HepG2 (cell line): ENCODE results near the gene CMTM3. TPM values are rescaled to one million over a fixed set of nuclear protein-coding genes. Genes with fewer than 3 reads are reported as not detected.
A peak's percentile ranks its signal among the peaks of the same experiment; 100 is the strongest.

Experiments
- CC2D1A ChIP-seq: sonication (generic); formaldehyde crosslinking; IDR thresholded peaks from 2 replicates; pipeline ENCODE4 v1.8.1; 2023; ENCODE audit warnings: mild to moderate bottlenecking, missing genetic modification reagents
- CREM ChIP-seq, 2 experiments: sonication (generic) in 1 of 2; formaldehyde crosslinking in 1 of 2; IDR thresholded peaks; 2 replicates each; pipeline versions ENCODE4 v1.4.0 to v1.6.1; 2016 to 2020; ENCODE audit warnings: antibody characterized with exemption in 1 of 2, mild to moderate bottlenecking in 1 of 2, missing genetic modification reagents in 1 of 2
- FOXA3 ChIP-seq: IDR thresholded peaks from 2 replicates; pipeline ENCODE4 v1.6.1; 2016; ENCODE audit warnings: missing genetic modification reagents, missing compliant biosample characterization
- GTF2F1 ChIP-seq: fragments of 150-350 bp; IDR thresholded peaks from 2 replicates; pipeline ENCODE4 v1.6.1; 2014; ENCODE audit warnings: low read length
- JUNB ChIP-seq: sonication (generic); formaldehyde crosslinking; IDR thresholded peaks from 2 replicates; pipeline ENCODE4 v1.8.0; 2022; ENCODE audit warnings: missing genetic modification reagents, mild to moderate bottlenecking, borderline replicate concordance
- JUND ChIP-seq: sonication (generic); formaldehyde crosslinking; IDR thresholded peaks from 2 replicates; pipeline ENCODE4 v1.8.0; 2022; ENCODE audit warnings: mild to moderate bottlenecking, missing genetic modification reagents
- KLF11 ChIP-seq: IDR thresholded peaks from 2 replicates; pipeline ENCODE4 v1.6.1; 2016; ENCODE audit warnings: missing compliant biosample characterization
- MXD4 ChIP-seq: IDR thresholded peaks from 2 replicates; pipeline ENCODE4 v1.6.1; 2016; ENCODE audit warnings: mild to moderate bottlenecking, missing biosample characterization, missing genetic modification reagents
- PHB2 ChIP-seq: fragments of 450-650 bp; IDR thresholded peaks from 2 replicates; pipeline ENCODE4 v1.6.1; 2018; ENCODE audit not compliant: partially characterized antibody
- SALL2 ChIP-seq: sonication (generic); formaldehyde crosslinking; IDR thresholded peaks from 2 replicates; pipeline ENCODE4 v1.8.1; 2023; ENCODE audit warnings: mild to moderate bottlenecking, missing genetic modification reagents, inconsistent platforms
- TAF15 ChIP-seq: fragments of 200-400 bp; formaldehyde crosslinking; IDR thresholded peaks from one replicate; pipeline ENCODE4 v1.6.1; 2018; ENCODE audit warnings: mild to moderate bottlenecking, low read depth, low read length; ENCODE audit not compliant: poor library complexity, severe bottlenecking
- ZBTB25 ChIP-seq: IDR thresholded peaks from 2 replicates; pipeline ENCODE4 v1.6.1; 2018; ENCODE audit warnings: missing genetic modification reagents
- ZBTB40 ChIP-seq, 2 experiments: fragments of 450-650 bp in 1 of 2; sonication (generic) in 1 of 2; formaldehyde crosslinking in 1 of 2; IDR thresholded peaks; 2 replicates each; pipeline versions ENCODE4 v1.6.1 to v1.8.0; 2016 to 2022; ENCODE audit warnings: antibody characterized with exemption in 1 of 2, mild to moderate bottlenecking in 1 of 2, missing genetic modification reagents in 1 of 2
- ZFP36L1 ChIP-seq: sonication (generic); formaldehyde crosslinking; IDR thresholded peaks from 2 replicates; pipeline ENCODE4 v1.8.0; 2022; ENCODE audit warnings: mild to moderate bottlenecking, missing genetic modification reagents, moderate library complexity
- ZNF451 ChIP-seq: sonication (generic); formaldehyde crosslinking; IDR thresholded peaks from 2 replicates; pipeline ENCODE4 v1.5.0; 2020; ENCODE audit warnings: mild to moderate bottlenecking, missing genetic modification reagents
- ZNF556 ChIP-seq: sonication (generic); formaldehyde crosslinking; IDR thresholded peaks from 2 replicates; pipeline ENCODE4 v1.4.0; 2020; ENCODE audit warnings: mild to moderate bottlenecking, missing genetic modification reagents, borderline replicate concordance
- ZNF891 ChIP-seq: sonication (generic); formaldehyde crosslinking; IDR thresholded peaks from 2 replicates; pipeline ENCODE4 v1.5.0; 2020; ENCODE audit warnings: mild to moderate bottlenecking, missing genetic modification reagents
- polyA plus RNA-seq, 8 experiments: library from polyadenylated mRNA; depleted of rRNA in 3 of 8; stranded (reverse) in 7 of 8; unstranded in 1 of 8; fragments of >200 nt; fragmentation: Illumina TruSeq in 4 of 8; extraction: Trizol in 4 of 8; gene quantifications; 2 replicates each; pipeline versions ENCODE4 v1.2.1 to v1.2.3, GENCODE V29; 2011 to 2016; ENCODE audit warnings: low read depth in 4 of 8, missing spikeins in 1 of 8, mixed read lengths in 1 of 8; ENCODE audit not compliant: insufficient read depth in 1 of 8
- total RNA-seq, 5 experiments: library from RNA; depleted of rRNA; stranded (reverse); fragments of >200 nt; fragmentation: Illumina TruSeq; extraction: Trizol; gene quantifications; 2 replicates each; pipeline ENCODE4 v1.2.3, GENCODE V29; 2016; ENCODE audit warnings: low read depth in 1 of 5

The CMTM3 gene
- total and polyA plus RNA-seq, 2 of the 13 experiments (the other 11 are each of a cell fraction or from before 2014, with no cell fraction given): 29.2 to 48.7 TPM

GRCh38 chr16:66608241-66609138 is 4.0 kb downstream of the CMTM3 start (continued):
- no peak for TF ChIP-seq ZBTB40 (IDR thresholded peaks at IDR 0.05)
- TF ChIP-seq ZBTB40 (CRISPR knock-in tag; IDR thresholded peaks at IDR 0.05): peak; percentile 57; the same call in 1 of the 2 replicates
- TF ChIP-seq ZNF556 (CRISPR knock-in tag): peak; percentile 91
- peak; percentile 62 for TF ChIP-seq FOXA3 (CRISPR knock-in tag)
- no peak for TF ChIP-seq PHB2
- peak; percentile 52; the same call in 1 of the 2 replicates for TF ChIP-seq SALL2 (CRISPR knock-in tag)
- peak; percentile 98 for TF ChIP-seq MXD4
- no peak for TF ChIP-seq CREM (IDR thresholded peaks at IDR 0.05)
- no peak for TF ChIP-seq CREM (CRISPR knock-in tag; IDR thresholded peaks at IDR 0.05)
- TF ChIP-seq TAF15: no peak
- TF ChIP-seq JUNB (CRISPR knock-in tag): no peak
- TF ChIP-seq ZNF451 (CRISPR knock-in tag): no peak; the same call in 1 of the 2 replicates
- TF ChIP-seq JUND (CRISPR knock-in tag): peak; percentile 76
- peak; percentile 67; the same call in 1 of the 2 replicates for TF ChIP-seq GTF2F1
- peak; percentile 21; the same call in 1 of the 2 replicates for TF ChIP-seq ZFP36L1 (CRISPR knock-in tag)
- TF ChIP-seq CC2D1A (CRISPR knock-in tag): no peak
- TF ChIP-seq ZBTB25 (CRISPR knock-in tag): 0 out of 2 replicates have a peak, but pooled peaks have one; percentile 74
- peak; percentile 90 for TF ChIP-seq ZNF891 (CRISPR knock-in tag)
- TF ChIP-seq KLF11: peak; percentile 83; the same call in 1 of the 2 replicates
